DMS53 (cell line): ENCODE measurements around the gene ZNF791.
"Not testable (repeated sequence)": the region's sequence is repeated elsewhere in the genome, so short reads cannot be mapped to it uniquely, and the experiment has no call there.

Experiments
- DNase-seq: peaks from one replicate; lab custom pipeline; 2025; lab: John Stamatoyannopoulos, UW

ZNF791 gene

GRCh38 chr19:12667731-12668302, 57.1 kb downstream of the ZNF791 start:
- no peak for DNase-seq

DNA sequence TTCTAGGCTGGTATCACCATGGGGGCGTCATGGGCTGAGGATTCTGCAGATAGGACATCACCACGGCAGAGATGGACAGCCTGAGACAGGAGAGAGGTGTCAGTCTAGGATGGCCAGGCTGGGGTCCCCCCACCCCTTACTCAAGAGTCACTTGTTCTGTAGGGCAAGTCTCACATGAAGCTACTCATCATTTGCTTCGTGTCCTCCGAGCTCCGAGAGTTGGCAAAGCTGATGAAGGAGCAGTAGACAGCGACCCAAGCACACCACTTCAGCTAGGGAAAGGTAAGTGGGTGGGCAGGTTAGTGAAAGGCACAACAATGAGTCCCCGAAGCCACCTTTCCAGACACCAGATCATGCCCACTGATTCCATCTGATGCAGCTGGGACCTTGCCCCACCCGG, 57.6 kb downstream of the ZNF791 start:
- no peak for DNase-seq

DNA sequence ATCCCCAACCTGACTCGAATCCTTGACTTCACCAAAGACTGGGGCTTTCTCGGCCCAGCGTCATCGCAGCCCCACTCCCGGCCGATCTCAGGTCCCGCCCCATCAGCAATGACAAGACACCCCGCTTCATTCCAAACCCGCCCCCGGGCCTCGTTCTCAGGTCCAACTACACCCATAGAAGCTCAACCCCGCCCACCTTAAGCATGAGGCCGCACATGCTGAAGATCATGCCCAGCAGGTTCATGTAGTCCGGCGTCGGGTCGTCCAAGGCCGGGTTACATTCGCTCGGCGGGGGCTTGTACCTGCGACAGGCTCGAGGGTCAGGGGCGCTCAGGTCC, 58.2 kb downstream of the ZNF791 start:
- DNase-seq = peak; percentile 60

DNA sequence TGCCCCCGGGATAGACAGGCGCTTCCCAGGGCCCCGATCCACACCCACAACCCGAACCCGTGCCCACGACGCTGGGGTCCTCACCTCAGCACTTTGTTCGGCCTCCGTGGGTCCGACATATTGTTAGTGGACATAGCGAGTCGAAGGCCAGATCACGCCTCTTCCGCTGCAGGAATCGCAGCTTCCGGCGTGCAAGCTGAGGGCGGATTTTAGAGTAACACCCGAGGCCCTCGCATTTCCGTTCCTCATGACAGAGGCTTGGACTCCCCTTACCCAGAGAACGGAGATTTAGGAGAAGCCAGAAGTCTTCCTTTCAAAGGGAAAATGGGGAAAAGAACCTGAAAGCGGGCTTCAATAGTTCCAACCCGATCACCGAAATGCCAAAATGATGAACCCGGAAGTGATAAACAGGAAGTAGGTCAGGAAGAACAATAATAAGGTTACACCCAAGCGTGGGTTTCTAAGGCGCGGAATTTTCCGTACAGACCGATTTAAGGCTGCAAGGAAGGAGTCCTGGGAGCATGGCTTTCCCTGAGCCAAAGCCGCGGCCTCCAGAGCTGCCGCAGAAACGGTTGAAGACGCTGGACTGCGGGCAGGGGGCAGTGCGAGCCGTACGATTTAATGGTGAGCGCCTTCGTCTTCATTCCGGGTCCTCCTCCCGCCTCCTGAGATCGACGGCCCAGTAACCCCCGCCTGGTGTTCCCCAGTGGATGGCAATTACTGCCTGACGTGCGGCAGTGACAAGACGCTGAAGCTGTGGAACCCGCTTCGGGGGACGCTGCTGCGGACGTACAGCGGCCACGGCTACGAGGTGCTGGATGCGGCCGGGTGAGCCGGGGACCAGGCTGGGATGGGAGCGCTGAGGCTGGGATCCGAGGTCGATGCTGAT, 58.8 kb downstream of the ZNF791 start:
- peak; percentile 86 for DNase-seq

DNA sequence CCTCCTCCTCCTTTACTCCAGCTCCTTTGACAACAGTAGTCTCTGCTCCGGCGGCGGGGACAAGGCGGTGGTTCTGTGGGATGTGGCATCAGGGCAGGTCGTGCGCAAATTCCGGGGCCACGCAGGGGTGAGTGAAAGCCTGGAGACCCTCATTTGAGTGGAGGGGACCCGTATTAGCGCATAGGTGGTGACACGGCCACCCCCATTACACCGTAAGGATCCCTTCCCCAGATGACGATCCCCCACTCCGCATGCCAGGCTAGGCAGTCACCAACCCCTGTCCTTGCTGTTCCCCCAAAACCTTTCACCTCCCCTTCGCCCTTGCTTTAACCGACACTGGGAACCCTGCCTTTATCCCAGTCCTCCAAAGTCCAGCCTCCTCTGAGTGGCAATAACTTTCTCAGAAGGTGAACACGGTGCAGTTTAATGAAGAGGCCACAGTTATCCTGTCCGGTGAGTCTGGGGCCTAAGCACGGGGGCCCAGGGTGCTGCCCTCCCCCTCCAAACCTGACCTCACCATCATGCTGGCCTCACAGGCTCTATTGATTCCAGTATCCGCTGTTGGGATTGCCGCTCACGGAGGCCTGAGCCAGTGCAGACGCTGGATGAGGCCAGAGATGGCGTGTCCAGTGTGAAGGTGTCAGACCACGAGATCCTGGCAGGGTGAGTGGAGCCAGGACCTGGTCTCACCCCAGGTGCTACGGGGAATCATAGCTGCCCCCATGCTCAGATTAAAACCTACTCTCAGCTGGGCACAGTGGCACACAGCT, 59.6 kb downstream of the ZNF791 start:
- no peak for DNase-seq

DNA sequence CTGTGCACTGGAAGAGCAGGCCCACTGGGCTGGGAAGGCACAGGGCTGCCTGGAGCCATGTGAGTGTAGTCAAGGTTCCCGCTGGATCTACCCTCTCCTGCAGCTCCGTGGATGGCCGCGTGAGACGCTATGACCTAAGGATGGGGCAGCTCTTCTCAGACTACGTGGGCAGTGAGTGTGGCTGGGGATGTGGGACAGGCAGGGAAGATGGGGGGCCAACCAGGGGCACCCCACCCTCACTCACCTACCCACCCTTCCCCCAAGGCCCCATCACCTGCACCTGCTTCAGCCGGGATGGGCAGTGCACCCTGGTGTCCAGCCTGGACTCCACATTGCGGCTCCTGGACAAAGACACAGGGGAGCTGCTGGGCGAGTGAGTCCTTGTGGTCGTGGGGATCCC, 62.0 kb downstream of the ZNF791 start:
- DNase-seq = peak; percentile 29

DNA sequence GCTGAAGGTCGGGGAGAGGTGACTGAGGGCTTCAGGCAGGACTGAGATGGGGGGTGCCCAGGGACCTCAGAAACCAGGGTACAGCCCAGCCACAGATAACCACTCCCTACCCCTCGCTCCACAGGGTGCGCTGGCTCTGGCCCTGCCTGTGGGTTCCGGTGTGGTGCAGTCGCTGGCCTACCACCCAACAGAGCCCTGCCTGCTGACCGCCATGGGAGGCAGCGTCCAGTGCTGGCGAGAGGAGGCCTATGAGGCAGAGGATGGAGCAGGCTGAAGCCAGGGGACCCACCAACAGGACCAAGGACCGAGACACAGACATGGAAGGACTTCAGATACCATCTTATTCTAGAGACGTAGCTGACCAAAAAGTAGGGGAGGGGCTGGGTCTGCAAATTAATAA, 64.7 kb downstream of the ZNF791 start:
- DNase-seq = no peak

DNA sequence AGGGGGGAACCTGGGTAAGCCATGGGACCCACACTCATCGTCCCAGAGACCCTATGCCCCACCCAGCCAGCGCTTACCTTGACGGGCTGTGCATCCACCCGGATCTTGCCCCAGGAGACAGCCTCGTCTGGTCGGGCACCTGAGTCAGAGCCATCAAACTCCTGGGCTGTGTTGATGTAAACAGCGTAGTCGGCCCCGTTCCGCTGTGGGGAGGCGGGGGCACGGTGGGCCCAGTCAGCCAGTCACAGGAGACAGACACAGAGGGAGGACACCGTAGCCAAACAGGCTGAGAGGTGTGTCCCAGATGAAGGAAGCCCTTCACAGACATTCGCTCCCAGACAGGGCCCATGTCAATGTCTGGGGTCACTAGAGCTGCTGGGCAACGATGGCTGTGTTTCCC, 65.2 kb downstream of the ZNF791 start:
- no peak for DNase-seq

- DNase-seq = peak; percentile 88
Observed at GRCh38 chr19:12676384-12676792, 65.7 kb downstream of the ZNF791 start.

DNA sequence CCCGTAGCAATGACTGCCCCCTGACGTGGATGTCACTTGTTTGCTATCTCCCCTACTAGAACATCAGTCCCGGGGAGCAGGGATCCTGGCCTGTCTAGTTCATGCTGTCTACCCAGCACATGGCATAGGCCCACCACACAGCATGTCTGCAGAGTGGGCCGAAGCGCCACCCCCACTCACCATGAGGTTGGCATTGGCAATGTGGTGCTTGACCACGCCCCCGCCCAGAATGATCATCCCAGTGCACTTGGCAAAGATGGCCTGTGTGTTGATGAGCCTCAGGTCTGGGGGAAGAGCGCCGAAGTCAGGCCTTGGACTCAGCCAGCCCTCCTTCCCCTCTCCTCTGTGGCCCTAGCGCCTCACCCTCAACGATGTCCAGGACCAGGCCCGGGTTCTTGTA, 66.2 kb downstream of the ZNF791 start:
- no peak for DNase-seq

DNA sequence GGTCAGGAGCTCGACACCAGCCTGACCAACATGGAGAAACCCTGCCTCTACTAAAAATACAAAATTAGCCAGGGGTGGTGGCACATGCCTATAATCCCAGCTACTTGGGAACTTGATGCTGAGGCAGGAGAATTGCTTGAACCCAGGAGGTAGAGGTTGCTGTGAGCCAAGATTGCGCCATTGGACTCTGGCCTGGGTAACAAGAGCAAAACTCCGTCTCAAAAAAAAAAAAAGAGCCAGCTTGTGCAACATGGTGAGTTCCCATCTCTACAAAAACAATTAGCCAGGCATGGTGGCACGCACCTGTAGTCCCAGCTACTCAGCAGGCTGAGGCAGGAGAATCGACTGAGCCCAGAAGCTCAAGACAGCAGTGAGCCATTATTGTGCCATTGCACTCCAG, 67.3 kb downstream of the ZNF791 start:
- not testable (repeated sequence) for DNase-seq

DNA sequence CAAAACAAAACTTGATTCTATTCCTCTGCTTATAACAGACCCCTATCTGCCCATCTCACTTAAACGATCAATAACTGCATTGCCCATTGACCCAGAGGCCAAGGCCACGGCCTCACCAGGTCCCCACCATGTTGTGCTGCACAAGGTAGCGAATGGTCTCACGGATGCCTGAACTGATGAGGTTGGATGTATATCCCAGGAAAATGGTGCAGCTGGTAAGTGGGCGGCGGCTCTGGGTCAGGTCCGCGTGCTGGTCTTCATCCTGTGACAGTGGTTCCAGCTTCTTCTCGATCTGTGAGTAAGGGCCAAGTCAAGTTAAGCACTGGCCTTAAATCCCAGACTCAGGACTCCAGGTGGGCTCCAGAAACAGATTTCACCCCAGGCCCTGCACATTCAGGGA, 69.3 kb downstream of the ZNF791 start:
- DNase-seq = no peak

- peak; percentile 98 for DNase-seq
Observed at GRCh38 chr19:12681074-12681987, 70.6 kb downstream of the ZNF791 start, which contains the start of gene DHPS. Gene DHPS, minus strand, starts transcription at chr19:12681880. Its CDS starts 114 bp downstream, at chr19:12681766.
